GM23248 (cell line): ENCODE data around the gene GPATCH2.

ENCODE experiments used
- EZH2 ChIP-seq: fragments of 200-600 bp; sonication (generic); IDR thresholded peaks from 2 replicates; pipeline ENCODE4 v1.6.1; 2018; ENCODE audit warnings: antibody characterized with exemption, mild to moderate bottlenecking; ENCODE audit not compliant: insufficient read depth, poor library complexity, severe bottlenecking
- EZH2phosphoT487 ChIP-seq: fragments of 200-600 bp; sonication (generic); IDR thresholded peaks from 2 replicates; pipeline ENCODE4 v1.6.1; 2018; ENCODE audit warnings: antibody characterized with exemption, moderate library complexity, mild to moderate bottlenecking, low read depth; ENCODE audit not compliant: insufficient read depth

DNA sequence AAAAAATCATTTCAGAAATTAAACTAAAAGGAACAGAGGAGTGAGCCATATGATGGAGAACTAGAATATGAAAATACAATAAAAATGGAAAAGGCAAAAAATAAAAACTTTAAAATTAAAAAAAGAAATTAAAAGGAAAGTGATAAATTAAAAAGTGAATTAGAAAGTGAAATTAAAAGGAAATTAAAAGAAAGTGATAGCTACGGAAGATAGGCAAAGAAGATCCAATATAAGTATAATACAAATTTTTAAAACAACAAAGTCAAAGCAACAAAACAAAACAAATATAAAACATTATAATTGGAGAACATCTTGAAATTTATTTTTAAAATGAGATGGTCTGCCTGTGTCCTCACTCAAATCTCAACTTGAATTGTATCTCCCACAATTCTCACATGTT lies 165.8 kb downstream of the GPATCH2 start:
- no peak for TF ChIP-seq EZH2phosphoT487
- TF ChIP-seq EZH2: no peak
